Measurements from ENCODE around the gene CDCA5. TPM values are rescaled to one million over a fixed set of nuclear protein-coding genes. Genes with fewer than 3 reads are reported as not detected.
A peak's percentile ranks its signal among the peaks of the same experiment; 100 is the strongest.

CDCA5 gene
- polyA plus RNA-seq, 3 donors, result 0.20 to 0.28 TPM; not detected in 1

DNA sequence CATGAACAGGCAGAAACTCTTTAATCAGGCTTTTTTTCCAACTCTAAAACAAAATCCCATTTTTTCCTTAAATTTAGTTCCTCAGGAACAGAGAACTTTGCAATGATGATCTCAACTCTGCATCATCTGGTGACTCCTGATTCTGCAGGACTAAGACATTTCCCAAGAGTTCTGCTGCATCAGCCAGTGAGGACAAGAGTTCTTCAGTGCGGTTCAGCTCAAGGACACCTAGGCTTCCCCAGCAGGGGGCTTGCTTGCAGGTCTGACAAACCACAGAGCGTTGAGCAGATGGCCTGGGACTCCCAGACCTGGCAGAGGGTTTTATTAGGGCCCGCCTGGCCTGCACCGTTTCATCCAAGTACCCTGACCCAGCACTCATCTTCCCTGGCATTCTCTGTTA, 6.4 kb downstream of the CDCA5 start:
- Histone ChIP-seq H3K9ac (ENCODE audit: insufficient read depth, low read length, poor library complexity, severe bottlenecking) (no peak overlapping the region), H3K4me3 (replicated peaks in 1 of 3; ENCODE audit: low read depth in 2 of 3, low read length in 3 of 3) (no peak overlapping the region), H3K27me3 (ENCODE audit: control insufficient read depth in 2 of 2, insufficient read depth in 2 of 2, low read length in 2 of 2) (no peaks in the 10 kb centered on the region), H3K27ac (ENCODE audit: low read depth in 1 of 2, low read length in 2 of 2) (peak overlapping the region in 1 of 2 donors; percentile 45), H3K9me3 (replicated peaks in 1 of 2; ENCODE audit: control insufficient read depth in 1 of 2, insufficient read depth in 1 of 2, low read length in 2 of 2) (no peaks in the 10 kb centered on the region), H3K4me2 (replicated peaks; ENCODE audit: extremely low read depth, low read length, poor library complexity, severe bottlenecking) (no peak overlapping the region), H3K36me3 (replicated peaks in 1 of 2; ENCODE audit: control insufficient read depth in 1 of 2, insufficient read depth in 2 of 2, low read length in 2 of 2) (peaks cover 5 to 18% of the 10 kb centered on the region in 2 donors), H2AFZ (ENCODE audit: insufficient read depth, low read depth, low read length, poor library complexity, severe bottlenecking) (no peak overlapping the region), H4K20me1 (ENCODE audit: insufficient read depth, low read length) (no peaks in the 10 kb centered on the region), H3K79me2 (ENCODE audit: insufficient read depth, low read length) (peaks cover 48% of the 10 kb centered on the region), H3K4me1 (ENCODE audit: control insufficient read depth in 1 of 2, insufficient read depth in 2 of 2, low read length in 2 of 2) (peaks cover 15 to 16% of the 10 kb centered on the region in 2 donors)
- no peak for DNase-seq
- Mint-ChIP-seq H3K36me3 (peaks cover 7 to 38% of the 10 kb centered on the region in 2 donors), H3K4me3 (no peak overlapping the region), H3K9me3 (no peaks in the 10 kb centered on the region), H3K27ac (peak overlapping the region in 2 of 7 donors; percentile 67 to 82), H3K4me1 (peaks cover 24% of the 10 kb centered on the region), H3K27me3 (ENCODE audit: low read depth in 3 of 3) (no peaks in the 10 kb centered on the region)
- intact Hi-C loops (cut with micrococcal nuclease), result no loop called here
- TF ChIP-seq, protein P1, sequence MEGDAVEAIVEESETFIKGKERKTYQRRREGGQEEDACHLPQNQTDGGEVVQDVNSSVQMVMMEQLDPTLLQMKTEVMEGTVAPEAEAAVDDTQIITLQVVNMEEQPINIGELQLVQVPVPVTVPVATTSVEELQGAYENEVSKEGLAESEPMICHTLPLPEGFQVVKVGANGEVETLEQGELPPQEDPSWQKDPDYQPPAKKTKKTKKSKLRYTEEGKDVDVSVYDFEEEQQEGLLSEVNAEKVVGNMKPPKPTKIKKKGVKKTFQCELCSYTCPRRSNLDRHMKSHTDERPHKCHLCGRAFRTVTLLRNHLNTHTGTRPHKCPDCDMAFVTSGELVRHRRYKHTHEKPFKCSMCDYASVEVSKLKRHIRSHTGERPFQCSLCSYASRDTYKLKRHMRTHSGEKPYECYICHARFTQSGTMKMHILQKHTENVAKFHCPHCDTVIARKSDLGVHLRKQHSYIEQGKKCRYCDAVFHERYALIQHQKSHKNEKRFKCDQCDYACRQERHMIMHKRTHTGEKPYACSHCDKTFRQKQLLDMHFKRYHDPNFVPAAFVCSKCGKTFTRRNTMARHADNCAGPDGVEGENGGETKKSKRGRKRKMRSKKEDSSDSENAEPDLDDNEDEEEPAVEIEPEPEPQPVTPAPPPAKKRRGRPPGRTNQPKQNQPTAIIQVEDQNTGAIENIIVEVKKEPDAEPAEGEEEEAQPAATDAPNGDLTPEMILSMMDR (IDR thresholded peaks at IDR 0.05), result no peak
- WGBS (ENCODE audit: insufficient coverage), result 86% methylated on average over 3 of the region's 4 CpGs

DNA sequence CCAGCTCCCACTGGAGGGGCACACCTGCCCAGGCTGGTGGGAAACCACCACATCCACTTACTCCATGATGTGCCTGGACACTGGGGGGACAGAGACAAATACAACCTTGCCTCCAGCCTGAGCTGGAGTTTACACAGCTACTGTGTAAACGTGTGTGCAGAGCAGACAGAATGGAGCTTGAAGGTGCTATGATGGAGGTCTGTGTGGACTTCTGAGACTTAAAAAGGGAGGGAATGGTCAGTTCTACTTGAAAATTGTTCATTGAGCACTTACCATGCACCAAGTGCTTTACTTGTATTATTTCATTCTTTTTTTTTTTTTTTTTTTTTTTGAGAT, 11.2 kb downstream of the CDCA5 start:
- Histone ChIP-seq H2AFZ (ENCODE audit: insufficient read depth, low read depth, low read length, poor library complexity, severe bottlenecking) (no peak overlapping the region), H3K27ac (ENCODE audit: low read depth in 1 of 2, low read length in 2 of 2) (no peak overlapping the region), H3K36me3 (replicated peaks in 1 of 2; ENCODE audit: control insufficient read depth in 1 of 2, insufficient read depth in 2 of 2, low read length in 2 of 2) (peaks cover 3 to 15% of the 10 kb centered on the region in 2 donors), H3K4me3 (replicated peaks in 1 of 3; ENCODE audit: low read depth in 2 of 3, low read length in 3 of 3) (no peak overlapping the region), H4K20me1 (ENCODE audit: insufficient read depth, low read length) (no peaks in the 10 kb centered on the region), H3K4me2 (replicated peaks; ENCODE audit: extremely low read depth, low read length, poor library complexity, severe bottlenecking) (no peak overlapping the region), H3K79me2 (ENCODE audit: insufficient read depth, low read length) (peaks cover 5% of the 10 kb centered on the region), H3K9me3 (replicated peaks in 1 of 2; ENCODE audit: control insufficient read depth in 1 of 2, insufficient read depth in 1 of 2, low read length in 2 of 2) (no peaks in the 10 kb centered on the region), H3K4me1 (ENCODE audit: control insufficient read depth in 1 of 2, insufficient read depth in 2 of 2, low read length in 2 of 2) (no peaks in the 10 kb centered on the region), H3K9ac (ENCODE audit: insufficient read depth, low read length, poor library complexity, severe bottlenecking) (no peak overlapping the region), H3K27me3 (ENCODE audit: control insufficient read depth in 2 of 2, insufficient read depth in 2 of 2, low read length in 2 of 2) (no peaks in the 10 kb centered on the region)
- peaks cover 5 to 19% of the 10 kb centered on the region in 2 donors for H3K36me3 Mint-ChIP-seq
- DNase-seq, result no peak
- no peaks in the 10 kb centered on the region for H3K4me1 Mint-ChIP-seq
- TF ChIP-seq, protein P1 (IDR thresholded peaks at IDR 0.05), result no peak
- no peaks in the 10 kb centered on the region for H3K9me3 Mint-ChIP-seq
- 100% methylated on average over 1 of the region's 1 CpG for WGBS (ENCODE audit: insufficient coverage)
- H3K27ac Mint-ChIP-seq, result no peak overlapping the region
- H3K27me3 Mint-ChIP-seq (ENCODE audit: low read depth in 3 of 3), result peaks cover 0 to 2% (median 2%) of the 10 kb centered on the region in 3 donors
- no peak overlapping the region for H3K4me3 Mint-ChIP-seq
- intact Hi-C loops (cut with micrococcal nuclease), result no loop called here

All from CD14-positive monocyte (primary cell).